GM13976 (cell line): ENCODE results near the gene MBL2.

ENCODE experiments used
- DNase-seq: peaks from one replicate; pipeline ENCODE4 v3.0.0; 2012; ENCODE audit warnings: low spot score
- in situ Hi-C: fragments of 300-500 bp; cut with MboI; formaldehyde crosslinking; loops from one replicate; pipeline ENCODE4 v1.12.0; 2022; ENCODE audit warnings: low sequenced_read_pairs, mixed read lengths, inconsistent platforms; ENCODE audit not compliant: unreplicated experiment
- TF ChIP-seq, protein P1 (sequence below): IDR thresholded peaks from 2 replicates; pipeline ENCODE4 v1.5.1; 2012; ENCODE audit warnings: borderline replicate concordance, mild to moderate bottlenecking; ENCODE audit not compliant: insufficient read depth; ENCODE audit errors: extremely low read depth, missing control alignments, control extremely low read depth

Gene MBL2

DNA sequence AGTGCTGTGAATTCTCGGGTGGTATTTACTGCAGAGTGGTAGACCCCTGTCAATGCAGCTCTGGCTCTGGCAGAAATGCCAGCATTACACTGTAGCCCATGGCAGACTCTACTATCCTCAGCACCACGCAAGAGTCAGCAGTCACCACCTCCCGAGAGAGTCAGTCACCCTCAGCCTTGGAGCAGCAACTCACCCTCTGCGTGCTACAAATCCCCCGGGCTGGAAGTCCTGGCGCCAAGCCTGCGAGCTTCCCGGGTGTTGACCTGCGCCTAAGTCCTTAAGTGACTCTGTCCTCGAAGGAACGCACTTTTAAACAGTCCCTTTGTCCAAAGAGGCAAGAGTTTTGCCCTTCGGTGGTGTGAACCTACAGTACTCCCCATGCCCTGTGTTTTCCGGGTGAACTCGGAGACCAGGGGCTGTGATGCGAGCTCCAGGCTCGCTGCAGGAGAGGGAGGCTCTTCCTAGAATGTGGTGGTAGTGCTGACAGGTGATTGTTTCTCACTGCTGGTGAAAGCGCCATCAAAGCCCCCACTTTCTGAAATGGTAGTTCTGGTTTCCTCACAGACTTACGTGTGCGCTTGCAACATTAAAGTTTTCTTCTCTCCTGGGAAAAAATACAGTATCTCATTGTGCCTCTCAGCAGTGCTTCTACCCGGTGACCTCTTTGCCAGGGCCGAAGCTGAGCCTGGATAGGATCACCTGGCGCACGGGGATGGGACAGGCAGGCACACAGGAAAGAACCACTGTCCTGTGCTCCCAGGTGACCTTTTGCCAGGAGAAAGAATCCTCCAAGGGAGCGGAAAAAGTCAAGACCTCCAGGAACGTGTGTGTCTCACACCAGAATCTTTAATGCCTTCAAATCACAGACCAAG lies 33.1 kb upstream of the MBL2 start:
- in situ Hi-C loops: no loop called here
- TF ChIP-seq, protein P1, sequence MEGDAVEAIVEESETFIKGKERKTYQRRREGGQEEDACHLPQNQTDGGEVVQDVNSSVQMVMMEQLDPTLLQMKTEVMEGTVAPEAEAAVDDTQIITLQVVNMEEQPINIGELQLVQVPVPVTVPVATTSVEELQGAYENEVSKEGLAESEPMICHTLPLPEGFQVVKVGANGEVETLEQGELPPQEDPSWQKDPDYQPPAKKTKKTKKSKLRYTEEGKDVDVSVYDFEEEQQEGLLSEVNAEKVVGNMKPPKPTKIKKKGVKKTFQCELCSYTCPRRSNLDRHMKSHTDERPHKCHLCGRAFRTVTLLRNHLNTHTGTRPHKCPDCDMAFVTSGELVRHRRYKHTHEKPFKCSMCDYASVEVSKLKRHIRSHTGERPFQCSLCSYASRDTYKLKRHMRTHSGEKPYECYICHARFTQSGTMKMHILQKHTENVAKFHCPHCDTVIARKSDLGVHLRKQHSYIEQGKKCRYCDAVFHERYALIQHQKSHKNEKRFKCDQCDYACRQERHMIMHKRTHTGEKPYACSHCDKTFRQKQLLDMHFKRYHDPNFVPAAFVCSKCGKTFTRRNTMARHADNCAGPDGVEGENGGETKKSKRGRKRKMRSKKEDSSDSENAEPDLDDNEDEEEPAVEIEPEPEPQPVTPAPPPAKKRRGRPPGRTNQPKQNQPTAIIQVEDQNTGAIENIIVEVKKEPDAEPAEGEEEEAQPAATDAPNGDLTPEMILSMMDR: no peak
- DNase-seq: no peak

DNA sequence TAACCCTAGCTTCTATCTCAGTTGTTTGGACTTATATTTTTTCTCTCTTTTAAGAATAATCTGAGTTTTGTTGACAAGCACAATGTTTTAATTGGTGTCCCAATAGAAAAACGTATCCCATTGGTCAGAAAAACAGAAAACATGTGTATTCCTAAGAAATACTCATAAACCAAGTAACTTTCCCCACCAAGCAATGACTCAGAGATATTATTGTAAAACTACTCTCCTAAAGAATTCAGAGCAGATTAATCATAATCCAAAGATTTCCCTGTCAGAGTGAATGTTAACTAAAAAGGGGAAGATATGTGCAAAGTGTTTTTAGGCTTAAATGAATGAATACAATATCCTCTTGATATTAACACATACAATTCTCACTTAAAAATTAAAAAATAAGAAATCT lies 29.4 kb upstream of the MBL2 start:
- DNase-seq: no peak
- in situ Hi-C loops: no loop called here
- TF ChIP-seq, protein P1: no peak

DNA sequence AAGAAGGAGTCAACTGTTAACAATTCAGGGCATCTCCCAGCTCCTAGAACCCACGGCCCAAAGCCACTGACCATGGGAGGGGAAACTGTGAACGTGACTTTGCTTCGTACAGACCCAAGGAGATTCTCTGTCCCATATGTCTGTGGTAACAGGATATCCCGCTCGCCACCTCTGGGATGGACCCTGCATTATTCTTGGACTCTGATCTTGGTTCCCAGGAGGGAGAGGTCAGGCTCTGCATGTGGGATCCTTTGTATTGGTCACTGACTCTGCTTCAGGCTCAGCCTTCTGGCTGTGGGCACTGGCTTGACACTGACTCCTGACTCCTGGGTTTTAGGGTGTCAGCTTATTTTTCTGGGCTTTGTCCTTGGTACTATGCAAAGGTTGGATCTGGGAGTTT lies 13.5 kb upstream of the MBL2 start:
- no peak for DNase-seq
- in situ Hi-C loops: loop anchor here (10.0 kb wide), 1 partner anchor 141 kb away; no protein-coding TSS in a partner anchor
- TF ChIP-seq, protein P1: no peak

DNA sequence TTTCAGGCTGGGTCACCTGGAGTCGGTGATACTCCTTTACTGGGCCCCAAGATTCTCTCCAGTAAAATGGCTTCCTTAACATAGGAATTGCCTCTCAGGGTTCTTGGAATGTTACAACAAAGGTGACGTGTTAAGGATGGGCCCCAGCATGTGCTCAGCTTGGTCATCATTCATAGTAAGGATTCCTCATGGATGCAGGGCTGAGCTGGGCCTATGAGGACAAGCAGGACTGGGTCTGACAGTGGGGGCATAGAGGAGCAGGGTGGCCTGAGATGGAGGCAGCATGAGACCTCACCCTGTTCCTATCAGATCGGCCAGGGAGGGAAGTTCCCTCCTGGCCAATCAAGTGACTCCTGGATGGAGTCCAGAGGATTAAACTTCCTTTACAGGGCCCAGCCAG lies 12.8 kb upstream of the MBL2 start:
- in situ Hi-C loops: loop anchor here (10.0 kb wide), 1 partner anchor 141 kb away; no protein-coding TSS in a partner anchor
- no peak for DNase-seq
- TF ChIP-seq, protein P1: no peak

DNA sequence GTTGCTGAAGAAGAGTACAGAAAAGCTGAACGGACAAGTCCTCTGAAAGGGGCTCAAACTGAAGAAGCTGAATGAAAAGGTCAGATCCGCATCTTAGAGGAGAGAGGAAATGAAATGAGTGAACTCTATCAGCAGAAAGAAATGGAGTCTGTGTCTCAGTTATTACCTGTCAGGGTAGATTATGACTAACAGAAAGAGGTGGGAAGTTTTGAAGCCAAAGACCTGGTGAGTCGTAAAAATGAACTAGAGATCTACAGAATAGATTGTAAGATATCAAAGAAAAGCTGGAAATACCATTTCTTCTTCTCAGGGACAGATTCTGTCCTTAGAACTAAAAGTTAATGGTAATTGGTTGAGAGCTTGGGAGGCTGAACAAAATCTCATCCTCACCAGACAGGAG lies 11.1 kb upstream of the MBL2 start:
- TF ChIP-seq, protein P1: no peak
- in situ Hi-C loops: loop anchor here (10.0 kb wide), 1 partner anchor 139 kb away; no protein-coding TSS in a partner anchor
- DNase-seq: no peak

DNA sequence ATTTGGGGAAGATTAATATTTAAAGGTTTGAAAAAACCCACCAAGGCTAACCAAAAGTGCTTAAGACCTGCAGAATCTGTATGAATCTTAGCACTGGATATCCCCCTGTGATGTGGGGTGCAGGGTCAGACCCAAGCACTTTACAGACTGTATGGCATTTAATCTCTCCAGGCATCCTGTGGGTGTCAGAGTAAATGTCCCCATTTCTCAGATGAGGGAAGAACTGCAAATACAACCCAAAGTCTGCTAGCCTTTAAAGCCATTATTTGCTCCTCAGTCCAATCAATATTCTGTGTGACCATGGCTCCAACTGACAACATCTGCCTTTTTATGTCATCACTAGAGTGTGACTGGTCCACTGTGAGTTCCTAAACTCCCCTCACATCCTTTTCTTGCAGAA lies 10.0 kb upstream of the MBL2 start:
- no peak for DNase-seq
- TF ChIP-seq, protein P1: no peak
- in situ Hi-C loops: loop anchor here (10.0 kb wide), 1 partner anchor 138 kb away; no protein-coding TSS in a partner anchor
